Coronary artery (tissue), 2 donors: ENCODE results near the gene SCGN.

Experiments used
- DNase-seq: peaks from one replicate; pipeline ENCODE4 v3.0.0-alpha.2; 2017; ENCODE audit warnings: low spot score
- H3K27ac ChIP-seq, 2 donors: fragments of 200-600 bp; sonication (generic); one replicate each; pipeline ENCODE4 v1.5.1; 2016 to 2019
- H3K4me3 ChIP-seq: fragments of 200-600 bp; sonication (generic); 2 replicates; pipeline ENCODE4 v1.5.1; 2016; ENCODE audit warnings: mild to moderate bottlenecking, moderate library complexity
- TF ChIP-seq, protein P1 (sequence below): fragments of 200-600 bp; sonication (generic); IDR thresholded peaks from one replicate; pipeline ENCODE4 v1.5.1; 2019; ENCODE audit warnings: antibody characterized with exemption

The SCGN gene

GRCh38 chr6:25692472-25692871, 40.5 kb downstream of the SCGN start:
- TF ChIP-seq, protein P1, sequence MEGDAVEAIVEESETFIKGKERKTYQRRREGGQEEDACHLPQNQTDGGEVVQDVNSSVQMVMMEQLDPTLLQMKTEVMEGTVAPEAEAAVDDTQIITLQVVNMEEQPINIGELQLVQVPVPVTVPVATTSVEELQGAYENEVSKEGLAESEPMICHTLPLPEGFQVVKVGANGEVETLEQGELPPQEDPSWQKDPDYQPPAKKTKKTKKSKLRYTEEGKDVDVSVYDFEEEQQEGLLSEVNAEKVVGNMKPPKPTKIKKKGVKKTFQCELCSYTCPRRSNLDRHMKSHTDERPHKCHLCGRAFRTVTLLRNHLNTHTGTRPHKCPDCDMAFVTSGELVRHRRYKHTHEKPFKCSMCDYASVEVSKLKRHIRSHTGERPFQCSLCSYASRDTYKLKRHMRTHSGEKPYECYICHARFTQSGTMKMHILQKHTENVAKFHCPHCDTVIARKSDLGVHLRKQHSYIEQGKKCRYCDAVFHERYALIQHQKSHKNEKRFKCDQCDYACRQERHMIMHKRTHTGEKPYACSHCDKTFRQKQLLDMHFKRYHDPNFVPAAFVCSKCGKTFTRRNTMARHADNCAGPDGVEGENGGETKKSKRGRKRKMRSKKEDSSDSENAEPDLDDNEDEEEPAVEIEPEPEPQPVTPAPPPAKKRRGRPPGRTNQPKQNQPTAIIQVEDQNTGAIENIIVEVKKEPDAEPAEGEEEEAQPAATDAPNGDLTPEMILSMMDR: no peak
- no peak overlapping the region for H3K27ac ChIP-seq
- DNase-seq: no peak
- no peak overlapping the region for H3K4me3 ChIP-seq

- DNase-seq: no peak
- TF ChIP-seq, protein P1: no peak
- Histone ChIP-seq H3K27ac (no peak overlapping the region), H3K4me3 (no peak overlapping the region)
Observed at GRCh38 chr6:25694366-25694765, 42.4 kb downstream of the SCGN start.

GRCh38 chr6:25695671-25696070, 43.7 kb downstream of the SCGN start:
- Histone ChIP-seq H3K27ac (no peak overlapping the region), H3K4me3 (no peak overlapping the region)
- TF ChIP-seq, protein P1: no peak
- no peak for DNase-seq

- Histone ChIP-seq H3K4me3 (no peak overlapping the region), H3K27ac (no peak overlapping the region)
- DNase-seq: no peak
- TF ChIP-seq, protein P1: no peak
Observed at GRCh38 chr6:25697537-25698340, 45.7 kb downstream of the SCGN start.

DNA sequence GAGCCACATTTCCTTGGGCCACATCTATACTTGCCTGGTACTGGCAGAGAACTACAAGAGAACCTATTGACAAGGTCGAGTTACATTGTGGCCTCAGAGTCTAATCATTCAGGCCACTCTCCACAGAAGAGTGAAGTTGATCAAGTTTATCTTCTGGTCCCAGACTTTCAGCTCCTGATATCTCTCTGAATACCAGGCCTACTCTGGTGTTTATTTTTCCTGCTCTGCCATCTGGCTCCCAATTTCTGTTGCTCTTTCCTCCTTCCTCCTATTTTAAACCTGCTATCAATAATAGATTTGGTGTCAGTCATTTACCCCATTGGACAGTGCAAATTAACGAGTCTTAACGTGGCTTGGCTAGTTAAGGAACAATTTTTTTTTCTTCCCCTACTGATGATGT, 46.6 kb downstream of the SCGN start:
- H3K27ac ChIP-seq: no peak overlapping the region
- no peak overlapping the region for H3K4me3 ChIP-seq
- TF ChIP-seq, protein P1: no peak
- no peak for DNase-seq

DNA sequence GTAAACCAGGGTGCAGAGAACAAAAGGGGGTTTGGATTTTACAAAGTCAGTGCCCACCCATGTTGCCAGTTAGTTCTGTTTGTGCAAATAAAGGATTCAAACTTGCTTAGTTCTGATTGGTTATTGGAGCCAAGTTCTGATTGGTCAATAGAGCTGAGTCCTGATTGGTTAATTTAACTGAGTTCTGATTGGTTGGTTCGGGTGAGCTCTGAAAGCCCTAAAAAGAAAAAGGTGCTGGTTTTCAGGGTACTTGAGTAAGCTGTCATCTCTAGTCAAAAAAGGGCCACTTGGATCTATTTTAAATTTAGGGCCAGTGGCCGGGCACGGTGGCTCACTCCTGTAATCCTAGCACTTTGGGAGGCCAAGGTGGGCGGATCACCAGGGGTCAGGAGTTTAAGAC, 47.6 kb downstream of the SCGN start:
- no peak overlapping the region for H3K27ac ChIP-seq
- no peak overlapping the region for H3K4me3 ChIP-seq
- TF ChIP-seq, protein P1: no peak
- no peak for DNase-seq

DNA sequence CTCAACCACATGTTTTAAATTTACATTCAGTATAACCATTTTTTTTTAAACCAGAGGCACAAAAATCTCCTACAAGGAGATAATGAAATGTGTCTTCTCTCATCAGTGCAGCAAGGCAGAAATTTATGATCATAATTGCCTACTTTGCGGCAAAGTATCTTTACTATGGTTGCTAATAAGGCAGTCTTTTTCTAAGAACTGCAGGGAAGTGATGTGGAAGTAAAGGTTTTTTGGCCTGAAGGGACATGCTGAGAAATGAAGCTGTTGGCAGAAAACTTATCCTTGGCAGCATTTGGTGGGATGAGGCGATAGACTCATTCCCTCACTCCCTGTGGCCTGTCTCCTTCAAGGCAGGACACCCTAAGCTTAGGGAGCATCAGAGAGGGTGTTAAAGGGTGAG, 48.7 kb downstream of the SCGN start:
- Histone ChIP-seq H3K27ac (no peak overlapping the region), H3K4me3 (no peak overlapping the region)
- TF ChIP-seq, protein P1: no peak
- DNase-seq: no peak
